Measurements from ENCODE around the gene SCARB1.

The SCARB1 gene

DNA sequence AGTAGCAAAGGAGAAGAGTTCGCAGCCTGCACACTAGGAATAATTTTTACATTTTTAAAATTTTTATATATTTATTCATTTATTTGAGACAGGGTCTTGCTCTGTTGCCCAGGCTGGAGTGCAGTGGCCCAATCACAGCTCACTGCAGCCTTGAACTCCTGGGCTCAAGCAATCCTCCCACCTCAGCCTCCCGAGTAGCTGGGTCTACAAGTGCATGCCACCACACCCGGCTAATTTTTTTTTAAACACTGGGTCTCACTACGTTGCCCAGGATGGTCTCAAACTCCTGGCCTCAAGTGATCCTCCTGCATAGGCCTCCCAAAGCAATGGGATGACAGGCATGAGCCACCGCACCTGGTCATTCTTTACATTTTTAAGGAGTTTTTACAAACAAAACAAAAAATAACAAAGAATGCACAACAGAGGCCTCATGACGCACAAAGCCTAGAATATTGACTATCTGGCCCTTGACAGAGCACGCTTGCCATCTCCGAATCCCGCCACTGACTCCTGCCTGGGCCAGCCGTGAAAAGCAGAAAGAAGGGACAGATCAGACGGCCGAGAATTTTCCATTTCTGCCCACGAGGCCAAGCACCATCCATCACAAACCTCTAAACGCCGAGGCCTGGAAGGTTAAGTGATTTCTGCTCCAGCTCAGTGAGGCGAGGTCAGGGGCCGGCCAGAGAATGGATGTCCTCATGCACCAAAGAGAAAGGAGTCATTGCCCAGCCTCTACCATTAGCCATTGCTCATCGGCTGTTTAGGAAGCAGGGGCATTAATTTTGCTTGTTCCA, 120.0 kb downstream of the SCARB1 start:
- TF ChIP-seq, protein P1, sequence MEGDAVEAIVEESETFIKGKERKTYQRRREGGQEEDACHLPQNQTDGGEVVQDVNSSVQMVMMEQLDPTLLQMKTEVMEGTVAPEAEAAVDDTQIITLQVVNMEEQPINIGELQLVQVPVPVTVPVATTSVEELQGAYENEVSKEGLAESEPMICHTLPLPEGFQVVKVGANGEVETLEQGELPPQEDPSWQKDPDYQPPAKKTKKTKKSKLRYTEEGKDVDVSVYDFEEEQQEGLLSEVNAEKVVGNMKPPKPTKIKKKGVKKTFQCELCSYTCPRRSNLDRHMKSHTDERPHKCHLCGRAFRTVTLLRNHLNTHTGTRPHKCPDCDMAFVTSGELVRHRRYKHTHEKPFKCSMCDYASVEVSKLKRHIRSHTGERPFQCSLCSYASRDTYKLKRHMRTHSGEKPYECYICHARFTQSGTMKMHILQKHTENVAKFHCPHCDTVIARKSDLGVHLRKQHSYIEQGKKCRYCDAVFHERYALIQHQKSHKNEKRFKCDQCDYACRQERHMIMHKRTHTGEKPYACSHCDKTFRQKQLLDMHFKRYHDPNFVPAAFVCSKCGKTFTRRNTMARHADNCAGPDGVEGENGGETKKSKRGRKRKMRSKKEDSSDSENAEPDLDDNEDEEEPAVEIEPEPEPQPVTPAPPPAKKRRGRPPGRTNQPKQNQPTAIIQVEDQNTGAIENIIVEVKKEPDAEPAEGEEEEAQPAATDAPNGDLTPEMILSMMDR (IDR thresholded peaks at IDR 0.05) = no peak
- Histone ChIP-seq H3K27ac (peak overlapping the region in 1 of 2 donors; percentile 94), H3K4me3 (no peak overlapping the region)
- DNase-seq (ENCODE audit: low spot score) = no peak

DNA sequence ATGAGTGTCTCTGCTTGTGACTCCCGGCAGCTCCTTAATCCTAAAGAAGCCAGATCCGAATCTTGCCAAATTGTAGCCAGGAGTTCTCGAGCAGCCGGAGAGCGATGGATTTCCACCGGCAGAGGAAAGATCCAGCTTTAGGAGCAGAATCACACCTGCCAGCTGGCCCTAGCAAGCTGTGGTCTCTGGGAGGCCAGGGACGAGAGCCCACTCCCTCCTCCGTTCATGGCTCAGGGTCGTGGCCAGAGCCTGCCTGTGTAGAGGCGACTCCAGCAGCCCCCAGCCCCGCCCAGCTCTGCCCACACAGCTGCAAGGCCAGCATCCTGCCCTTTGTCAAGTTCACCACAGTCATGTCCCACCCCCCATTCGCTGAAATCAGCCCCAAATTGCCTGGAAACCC, 121.0 kb downstream of the SCARB1 start:
- no peak overlapping the region for H3K27ac ChIP-seq

DNA sequence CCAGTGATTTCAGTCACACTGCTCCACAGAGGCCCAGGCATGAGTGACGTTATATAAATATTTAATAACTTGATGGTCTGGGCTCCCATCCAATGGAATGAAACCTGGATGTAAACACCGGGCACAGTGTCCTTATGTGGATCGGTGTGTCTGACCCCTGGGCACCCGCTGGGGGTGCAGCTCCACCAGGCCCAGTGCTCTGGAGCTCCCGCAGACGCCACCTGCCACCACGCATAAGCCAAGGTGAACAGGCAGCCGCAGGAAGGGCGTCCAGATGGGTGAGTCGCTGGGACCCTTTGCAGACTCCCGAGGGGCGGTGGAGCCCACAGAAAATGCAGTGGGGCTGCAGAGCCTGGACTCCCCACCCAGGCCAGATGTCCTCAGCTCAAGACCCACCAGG, 121.6 kb downstream of the SCARB1 start:
- Histone ChIP-seq H3K4me3 (no peak overlapping the region), H3K27ac (peak overlapping the region in 1 of 2 donors; percentile 10)
- TF ChIP-seq, protein P1 (IDR thresholded peaks at IDR 0.05) = no peak
- no peak for DNase-seq (ENCODE audit: low spot score)

More for the DNA sequence above, 121.0 kb downstream of the SCARB1 start:
- H3K4me3 ChIP-seq = no peak overlapping the region
- TF ChIP-seq, protein P1 (IDR thresholded peaks at IDR 0.05) = no peak
- no peak for DNase-seq (ENCODE audit: low spot score)

DNA sequence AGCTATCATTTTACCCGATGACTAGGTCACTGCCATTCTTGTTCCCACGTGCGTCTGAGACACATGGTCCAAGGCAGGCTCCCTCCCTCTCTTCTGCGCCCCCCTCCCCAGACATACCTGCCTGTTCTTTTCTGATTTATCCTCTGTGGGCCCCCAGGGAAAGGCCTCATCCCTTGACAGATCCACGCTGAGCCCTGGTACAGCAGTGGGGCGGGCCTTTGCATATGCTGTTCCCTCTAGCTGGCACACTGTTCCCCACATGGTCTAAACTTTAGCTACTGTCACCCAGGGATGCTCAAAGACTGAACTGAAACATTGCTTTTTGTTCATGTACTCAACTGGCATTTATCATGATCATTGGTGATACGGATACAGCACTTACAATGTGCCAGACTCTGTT, 122.5 kb downstream of the SCARB1 start:
- TF ChIP-seq, protein P1 (IDR thresholded peaks at IDR 0.05) = no peak
- Histone ChIP-seq H3K27ac (peak overlapping the region in 1 of 2 donors; percentile 55), H3K4me3 (no peak overlapping the region)
- no peak for DNase-seq (ENCODE audit: low spot score)

DNA sequence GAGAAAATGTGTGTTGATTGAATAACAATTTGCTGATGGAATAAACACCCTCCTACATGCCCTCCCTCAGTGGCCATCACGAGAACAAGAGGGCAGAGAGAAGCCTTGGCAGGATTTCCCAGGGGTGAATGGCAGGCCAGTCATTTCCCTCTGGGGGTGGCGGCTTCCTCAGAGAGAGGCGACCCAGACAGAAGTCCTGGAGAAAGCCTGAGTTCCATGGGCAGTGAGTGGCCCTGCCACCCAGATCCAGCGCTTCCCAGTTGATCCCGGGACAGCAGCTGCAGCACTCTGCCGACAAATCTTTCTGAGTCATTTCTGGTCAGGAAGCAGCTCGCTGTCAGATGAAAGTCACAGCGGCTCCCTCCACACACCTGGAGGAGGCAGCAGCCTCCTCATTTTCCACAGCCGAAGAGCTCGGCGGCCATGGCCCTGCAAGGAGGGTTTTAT, 123.0 kb downstream of the SCARB1 start:
- peak overlapping the region in 1 of 2 donors; percentile 55 for H3K27ac ChIP-seq
- TF ChIP-seq, protein P1 (IDR thresholded peaks at IDR 0.05) = no peak
- no peak for DNase-seq (ENCODE audit: low spot score)
- no peak overlapping the region for H3K4me3 ChIP-seq

DNA sequence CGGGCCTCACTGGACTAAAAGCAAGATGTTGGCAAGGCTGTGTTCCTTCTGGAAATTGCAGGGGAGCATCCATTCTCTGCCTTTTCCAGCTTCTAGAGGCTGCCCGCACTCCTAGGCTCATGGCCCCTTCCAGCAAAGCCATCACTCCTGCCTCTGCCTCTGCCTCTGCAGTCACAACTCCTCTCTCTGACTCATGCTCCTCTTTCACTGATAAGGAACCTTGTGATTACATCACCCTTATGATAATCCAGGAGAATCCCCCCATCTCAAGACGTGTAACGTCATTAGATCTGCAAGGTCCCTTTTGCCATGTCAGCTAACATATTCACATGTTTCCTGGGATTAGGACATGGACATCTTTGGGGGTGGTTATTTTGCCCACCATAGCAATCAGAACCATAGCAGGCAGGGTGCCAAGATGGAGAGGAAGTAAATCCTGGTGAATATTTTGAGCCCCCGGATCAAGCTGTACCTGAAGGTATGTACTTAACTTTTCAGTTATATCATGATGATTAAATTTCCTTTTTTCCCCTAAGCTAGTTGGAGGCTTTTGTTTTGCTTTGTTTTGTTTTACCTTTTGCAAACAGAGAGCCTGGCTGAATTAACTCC, 123.6 kb downstream of the SCARB1 start:
- TF ChIP-seq, protein P1 (IDR thresholded peaks at IDR 0.05) = no peak

More for the DNA sequence above, 123.6 kb downstream of the SCARB1 start:
- Histone ChIP-seq H3K4me3 (no peak overlapping the region), H3K27ac (peak overlapping the region in 1 of 2 donors; percentile 55)
- no peak for DNase-seq (ENCODE audit: low spot score)
